ENCODE measurements around the gene SH3RF3. TPM values are rescaled to one million over a fixed set of nuclear protein-coding genes. Genes with fewer than 3 reads are reported as not detected.

The SH3RF3 gene
- total and polyA plus RNA-seq, 8 donors, result 7.0 to 11.1 (median 8.3) TPM

DNA sequence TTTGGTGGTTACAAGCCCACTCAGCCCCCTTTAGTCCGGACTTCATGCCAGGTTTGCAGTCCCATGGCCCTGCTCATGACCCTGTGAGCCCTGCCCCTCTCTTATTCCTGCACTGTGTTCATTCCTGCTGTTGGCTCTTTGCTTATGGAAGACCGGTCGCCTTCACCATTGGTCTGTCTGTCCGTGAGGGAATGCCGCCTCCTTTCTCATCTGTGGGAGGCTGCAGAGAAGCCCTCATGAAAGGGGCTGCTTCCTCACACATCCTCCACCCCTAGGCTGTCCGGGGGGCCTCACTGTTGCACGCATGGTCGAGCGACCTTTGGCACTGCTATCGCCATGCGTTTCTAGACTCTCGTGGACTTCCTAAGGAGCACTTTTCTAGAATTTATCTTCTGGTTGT is 16.3 kb downstream of the SH3RF3 start:
- Histone ChIP-seq H3K36me3 (no peaks in the 10 kb centered on the region), H3K4me3 (no peak overlapping the region), H3K27ac (no peak overlapping the region), H3K9me3 (no peaks in the 10 kb centered on the region), H3K4me1 (no peaks in the 10 kb centered on the region), H3K27me3 (no peaks in the 10 kb centered on the region)
- DNase-seq (no peak), ATAC-seq (no peak)
- intact Hi-C loops (cut with DNase I), result no loop called here
- TF ChIP-seq CTCF (IDR thresholded peaks at IDR 0.05), result no peak

- H3K27me3 ChIP-seq, result no peaks in the 10 kb centered on the region
- ATAC-seq (no peak), DNase-seq (no peak)
- H3K36me3 ChIP-seq, result no peaks in the 10 kb centered on the region
- no peaks in the 10 kb centered on the region for H3K4me1 ChIP-seq
- no peak overlapping the region for H3K27ac ChIP-seq
- intact Hi-C loops (cut with DNase I), result no loop called here
- no peak for TF ChIP-seq CTCF (IDR thresholded peaks at IDR 0.05)
- no peaks in the 10 kb centered on the region for H3K9me3 ChIP-seq
- no peak overlapping the region for H3K4me3 ChIP-seq
Observed at GRCh38 chr2:109147405-109147804, 18.4 kb downstream of the SH3RF3 start.

- Histone ChIP-seq H3K27me3 (no peaks in the 10 kb centered on the region), H3K9me3 (no peaks in the 10 kb centered on the region), H3K4me3 (no peak overlapping the region), H3K36me3 (no peaks in the 10 kb centered on the region), H3K4me1 (no peaks in the 10 kb centered on the region), H3K27ac (no peak overlapping the region)
- ATAC-seq (no peak), DNase-seq (no peak)
- TF ChIP-seq CTCF (IDR thresholded peaks at IDR 0.05), result no peak
- intact Hi-C loops (cut with DNase I), result no loop called here
Observed at GRCh38 chr2:109148117-109148746, 19.2 kb downstream of the SH3RF3 start.

DNA sequence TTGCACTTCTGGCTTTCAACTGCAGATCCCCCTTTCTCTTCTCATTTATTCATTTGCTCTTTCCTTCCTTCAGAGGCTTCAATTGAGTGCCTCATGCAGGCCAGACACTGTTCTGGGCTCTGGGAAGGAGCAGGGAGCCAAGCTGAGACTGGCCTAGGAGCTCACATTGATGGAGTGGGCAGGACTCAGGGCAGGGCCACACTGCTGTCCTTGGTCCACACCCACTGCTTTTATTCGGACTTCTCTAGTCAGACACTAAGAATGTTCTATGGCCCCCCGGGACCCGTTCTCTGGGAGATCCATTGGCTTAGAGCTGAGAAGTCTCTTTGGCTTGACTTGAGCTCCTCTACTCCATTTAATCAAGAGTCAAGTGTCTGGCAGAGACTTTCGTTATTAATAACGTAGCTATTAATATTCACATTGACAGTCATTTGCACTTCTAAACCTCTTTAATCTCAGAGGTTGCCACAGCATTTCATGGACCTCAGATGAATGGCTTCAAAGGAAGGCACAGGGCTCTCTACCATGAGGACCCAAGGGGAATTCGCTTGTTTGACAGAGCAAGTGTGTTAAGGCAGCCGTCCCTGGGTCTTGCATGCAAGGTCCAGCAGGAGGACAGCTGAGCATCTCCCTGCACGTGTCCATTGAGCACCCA is 20.1 kb downstream of the SH3RF3 start:
- Histone ChIP-seq H3K27me3 (no peaks in the 10 kb centered on the region), H3K9me3 (no peaks in the 10 kb centered on the region), H3K4me1 (no peaks in the 10 kb centered on the region), H3K36me3 (no peaks in the 10 kb centered on the region), H3K27ac (no peak overlapping the region), H3K4me3 (no peak overlapping the region)
- DNase-seq (no peak), ATAC-seq (no peak)
- intact Hi-C loops (cut with DNase I), result no loop called here
- no peak for TF ChIP-seq CTCF (IDR thresholded peaks at IDR 0.05)

GRCh38 chr2:109150559-109150958 is 21.6 kb downstream of the SH3RF3 start:
- Histone ChIP-seq H3K36me3 (no peaks in the 10 kb centered on the region), H3K27me3 (no peaks in the 10 kb centered on the region), H3K9me3 (no peaks in the 10 kb centered on the region), H3K27ac (no peak overlapping the region), H3K4me3 (no peak overlapping the region), H3K4me1 (no peaks in the 10 kb centered on the region)
- no peak for DNase-seq
- no peak for ATAC-seq
- no peak for TF ChIP-seq CTCF (IDR thresholded peaks at IDR 0.05)
- intact Hi-C loops (cut with DNase I), result no loop called here
